Colonic mucosa (tissue), 4 donors: Measurements from ENCODE around the gene PMEPA1. TPM values are rescaled to one million over a fixed set of nuclear protein-coding genes. Genes with fewer than 3 reads are reported as not detected.

ENCODE experiments used
- DNase-seq: peaks from one replicate; pipeline ENCODE4 v3.0.0-alpha.2; 2020
- H3K27ac ChIP-seq: fragments of 200-600 bp; one replicate; pipeline ENCODE4 v1.8.0; 2021
- H3K27me3 ChIP-seq: fragments of 200-600 bp; one replicate; pipeline ENCODE4 v1.8.0; 2021
- H3K36me3 ChIP-seq: fragments of 200-600 bp; one replicate; pipeline ENCODE4 v1.8.0; 2021
- H3K4me1 ChIP-seq: fragments of 200-600 bp; one replicate; pipeline ENCODE4 v1.8.0; 2021; ENCODE audit warnings: mild to moderate bottlenecking
- H3K4me3 ChIP-seq: fragments of 200-600 bp; one replicate; pipeline ENCODE4 v1.8.0; 2021
- H3K9ac ChIP-seq, 2 donors: one replicate each; pipeline ENCODE4 v1.7.0; 2013; ENCODE audit warnings: control low read depth in 2 of 2, low read depth in 2 of 2, low read length in 2 of 2
- H3K9me3 ChIP-seq: fragments of 200-600 bp; one replicate; pipeline ENCODE4 v1.8.0; 2021
- intact Hi-C: fragments of 100-400 bp; cut with DNase I; formaldehyde crosslinking; loops from one replicate; pipeline ENCODE4 v1.14.1; 2022
- total RNA-seq, 2 donors: library from RNA; stranded (reverse); fragmentation: NEBNext Ultra II Directional in 1 of 2; extraction: Animal tissue kit (Norgen Biotek cat#: 25700) in 1 of 2; gene quantifications; one replicate each; pipeline ENCODE4 v1.2.1, GENCODE V29; 2021
- TF ChIP-seq, protein P1 (sequence below): fragments of 200-600 bp; IDR thresholded peaks from one replicate; pipeline ENCODE4 v1.8.0; 2022; ENCODE audit warnings: antibody characterized with exemption, mild to moderate bottlenecking
- donor health status: healthy.
- donor health status: DM: no; HTN: no; CAD: no.
- donor health status: DM: no; HTN: no; CAD: no.

The PMEPA1 gene
- total RNA-seq, 2 donors from 2014 or later = 13.0 to 26.1 TPM

DNA sequence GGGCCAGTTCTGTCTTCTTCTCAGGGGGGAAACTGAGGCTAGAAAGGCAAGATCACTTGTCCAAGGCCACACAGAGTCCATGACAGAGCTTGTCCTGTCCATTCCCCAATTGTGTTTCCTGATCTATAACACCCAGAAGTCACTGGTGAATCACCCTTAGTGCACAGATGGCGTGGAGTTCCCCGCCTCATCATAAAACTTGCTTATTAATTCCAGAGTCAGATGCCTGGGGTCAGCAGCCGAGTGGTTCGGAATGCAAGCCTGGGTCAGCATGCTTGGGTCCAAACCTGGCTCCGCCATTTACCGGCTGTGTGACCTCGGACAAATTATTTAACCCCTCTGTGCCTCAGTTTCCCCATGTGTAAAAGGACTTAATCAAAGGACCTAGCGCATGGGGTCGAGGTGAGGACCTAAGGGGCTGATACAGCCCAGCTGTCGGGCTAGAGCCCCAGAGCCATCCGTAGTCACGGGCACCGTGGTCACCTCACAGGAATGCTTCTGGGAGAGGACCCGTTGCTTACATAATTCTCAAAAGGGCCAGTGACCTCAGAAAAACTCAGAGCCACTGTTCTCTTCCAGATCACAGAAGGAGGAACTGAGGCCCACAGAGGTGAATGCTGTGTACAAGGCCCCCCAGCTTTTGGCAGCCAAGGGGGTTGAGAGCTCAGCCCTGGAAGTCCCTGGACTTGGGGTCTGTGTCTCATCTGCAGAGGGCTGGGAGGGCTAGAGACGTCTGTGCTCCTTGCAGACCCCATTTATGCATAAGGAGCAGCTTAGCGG is 88.2 kb downstream of the PMEPA1 start:
- intact Hi-C loops = no loop called here
- TF ChIP-seq, protein P1, sequence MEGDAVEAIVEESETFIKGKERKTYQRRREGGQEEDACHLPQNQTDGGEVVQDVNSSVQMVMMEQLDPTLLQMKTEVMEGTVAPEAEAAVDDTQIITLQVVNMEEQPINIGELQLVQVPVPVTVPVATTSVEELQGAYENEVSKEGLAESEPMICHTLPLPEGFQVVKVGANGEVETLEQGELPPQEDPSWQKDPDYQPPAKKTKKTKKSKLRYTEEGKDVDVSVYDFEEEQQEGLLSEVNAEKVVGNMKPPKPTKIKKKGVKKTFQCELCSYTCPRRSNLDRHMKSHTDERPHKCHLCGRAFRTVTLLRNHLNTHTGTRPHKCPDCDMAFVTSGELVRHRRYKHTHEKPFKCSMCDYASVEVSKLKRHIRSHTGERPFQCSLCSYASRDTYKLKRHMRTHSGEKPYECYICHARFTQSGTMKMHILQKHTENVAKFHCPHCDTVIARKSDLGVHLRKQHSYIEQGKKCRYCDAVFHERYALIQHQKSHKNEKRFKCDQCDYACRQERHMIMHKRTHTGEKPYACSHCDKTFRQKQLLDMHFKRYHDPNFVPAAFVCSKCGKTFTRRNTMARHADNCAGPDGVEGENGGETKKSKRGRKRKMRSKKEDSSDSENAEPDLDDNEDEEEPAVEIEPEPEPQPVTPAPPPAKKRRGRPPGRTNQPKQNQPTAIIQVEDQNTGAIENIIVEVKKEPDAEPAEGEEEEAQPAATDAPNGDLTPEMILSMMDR = no peak
- Histone ChIP-seq H3K9ac (no peak overlapping the region), H3K36me3 (no peaks in the 10 kb centered on the region), H3K4me1 (no peaks in the 10 kb centered on the region), H3K4me3 (no peak overlapping the region), H3K27me3 (no peaks in the 10 kb centered on the region), H3K27ac (peak overlapping the region; percentile 73), H3K9me3 (no peaks in the 10 kb centered on the region)
- peak; percentile 20 for DNase-seq

DNA sequence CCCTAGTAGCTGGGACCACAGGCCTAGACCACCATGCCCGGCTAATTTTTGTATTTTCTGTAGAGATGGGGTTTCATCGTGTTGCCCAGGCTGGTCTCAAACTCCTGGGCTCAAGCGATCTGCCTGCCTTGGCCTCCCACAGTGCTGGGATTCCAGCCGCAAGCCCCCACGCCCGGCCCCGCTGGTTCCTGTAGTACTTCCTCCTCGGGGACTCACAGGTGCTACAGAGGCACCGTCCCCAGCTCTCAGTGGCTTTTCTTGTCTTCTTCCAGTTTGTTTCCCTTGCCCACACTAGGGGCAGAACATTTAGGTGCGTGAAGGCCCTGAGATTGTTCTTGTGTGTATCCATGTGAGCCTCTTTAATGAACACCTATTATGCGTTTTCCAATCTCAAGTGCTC is 88.8 kb downstream of the PMEPA1 start:
- no peak overlapping the region for H3K4me3 ChIP-seq
- intact Hi-C loops = no loop called here

DNA sequence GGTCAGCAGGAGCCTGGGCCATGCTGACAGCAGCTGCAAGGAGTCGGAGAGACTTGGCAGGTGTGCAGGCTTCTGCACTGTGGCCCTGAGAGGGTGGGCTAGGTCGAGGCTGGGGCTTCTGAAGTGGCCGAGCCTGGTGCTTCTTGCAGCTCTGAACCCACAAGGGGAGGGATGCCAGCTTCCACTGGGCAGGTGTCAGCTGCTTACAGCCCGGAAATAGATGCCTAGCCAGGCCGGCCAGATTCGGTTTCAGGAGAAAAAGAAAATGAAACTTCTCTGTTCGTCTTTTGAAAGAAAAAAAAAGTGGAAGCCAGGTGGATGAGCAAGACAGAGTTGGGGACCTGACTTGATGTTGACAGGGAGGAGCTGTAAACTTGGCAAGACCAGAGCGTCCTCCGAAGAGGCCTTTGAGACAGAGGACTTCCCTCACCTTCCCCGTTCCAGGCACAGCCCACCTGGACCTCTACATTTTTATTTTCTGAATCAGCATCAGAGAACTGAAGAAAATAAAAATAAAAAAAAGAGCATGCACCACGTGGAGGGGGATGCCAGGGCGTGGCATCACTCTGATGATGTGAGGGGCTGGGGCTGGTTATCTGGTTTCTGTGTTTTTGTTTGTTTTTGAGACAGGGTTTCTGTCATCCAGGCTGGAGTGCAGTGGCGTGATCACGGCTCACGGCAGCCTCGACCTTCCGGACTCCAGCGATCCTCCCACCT is 89.4 kb downstream of the PMEPA1 start, which contains the start of gene ZBP1:
Gene ZBP1 (minus strand): TSS at position 153 of the 717 bp plus-strand sequence. CDS start 131 bp downstream, at position 22.
- Histone ChIP-seq H3K9me3 (no peaks in the 10 kb centered on the region), H3K36me3 (no peaks in the 10 kb centered on the region), H3K4me3 (peak within 1 kb of the TSS; percentile 22), H3K27me3 (no peaks in the 10 kb centered on the region), H3K4me1 (no peaks in the 10 kb centered on the region), H3K9ac (peak within 1 kb of the TSS; percentile 15 to 46), H3K27ac (peak within 1 kb of the TSS; percentile 73)
- intact Hi-C loops = no loop called here
- DNase-seq = peak; percentile 71
- TF ChIP-seq, protein P1 = no peak

More for the DNA sequence above, 88.8 kb downstream of the PMEPA1 start:
- Histone ChIP-seq H3K27me3 (no peaks in the 10 kb centered on the region), H3K27ac (peak overlapping the region; percentile 73), H3K9me3 (no peaks in the 10 kb centered on the region), H3K9ac (peak overlapping the region in 1 of 2 donors; percentile 15), H3K36me3 (no peaks in the 10 kb centered on the region), H3K4me1 (no peaks in the 10 kb centered on the region)
- DNase-seq = peak; percentile 26
- TF ChIP-seq, protein P1 = no peak

DNA sequence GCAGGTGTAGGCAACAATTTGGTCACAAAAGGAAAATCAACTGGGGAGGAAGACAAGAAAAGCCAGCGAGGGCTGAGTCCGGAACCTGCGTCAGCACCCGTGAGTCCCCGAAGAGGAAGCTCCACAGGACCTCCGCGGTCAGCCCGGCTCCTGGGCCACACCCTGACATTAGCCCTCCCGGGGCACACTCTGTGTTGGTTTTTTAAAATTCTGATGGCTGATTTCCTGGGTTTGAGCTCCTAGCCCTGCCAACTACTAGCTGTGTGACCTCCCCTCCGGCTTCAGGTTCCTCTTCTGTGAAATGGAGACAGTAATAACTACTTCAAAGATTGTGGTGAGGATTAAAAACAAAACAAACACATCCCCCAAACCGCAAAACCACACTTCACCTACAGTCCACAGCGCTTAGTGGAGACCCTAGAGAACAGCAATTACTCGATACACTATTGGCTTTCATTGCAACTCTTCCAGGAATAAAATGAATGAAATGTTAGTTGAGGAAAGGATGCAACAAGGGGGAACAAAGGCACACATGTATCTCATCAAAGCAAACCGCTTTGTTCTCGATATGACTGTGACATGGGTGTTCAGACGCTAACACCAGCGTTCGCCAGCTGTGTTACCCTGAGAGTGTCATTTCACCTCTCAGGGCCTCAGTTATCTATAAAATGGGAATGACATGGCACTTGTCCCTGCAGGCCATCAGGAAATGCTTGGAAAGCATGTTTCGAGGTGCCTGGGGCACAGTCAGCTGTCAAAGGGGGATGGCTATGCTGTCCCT is 90.6 kb downstream of the PMEPA1 start:
- Histone ChIP-seq H3K9me3 (no peaks in the 10 kb centered on the region), H3K4me3 (peak overlapping the region; percentile 22), H3K9ac (peak overlapping the region in 1 of 2 donors; percentile 46), H3K4me1 (no peaks in the 10 kb centered on the region), H3K27ac (peak overlapping the region; percentile 73), H3K36me3 (no peaks in the 10 kb centered on the region), H3K27me3 (no peaks in the 10 kb centered on the region)
- DNase-seq = peak; percentile 50
- TF ChIP-seq, protein P1 = no peak
- intact Hi-C loops = no loop called here

DNA sequence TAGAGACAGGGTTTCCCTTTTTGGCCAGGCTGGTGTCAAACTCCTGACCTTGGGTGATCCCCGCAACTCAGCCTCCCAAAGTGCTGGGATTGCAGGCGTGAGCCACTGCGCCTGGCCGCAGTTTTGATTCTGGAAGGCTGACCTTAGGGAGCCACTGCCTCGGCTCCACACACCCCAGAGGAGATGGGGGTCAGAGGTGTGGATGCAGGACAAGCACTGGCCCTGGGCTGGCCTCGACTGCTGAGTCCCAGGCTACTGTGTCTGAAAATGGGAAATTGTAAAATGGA is 91.1 kb downstream of the PMEPA1 start:
- H3K27me3 ChIP-seq = no peaks in the 10 kb centered on the region
- H3K9me3 ChIP-seq = no peaks in the 10 kb centered on the region
- peak overlapping the region; percentile 73 for H3K27ac ChIP-seq
- TF ChIP-seq, protein P1 = no peak
- peak overlapping the region in 1 of 2 donors; percentile 46 for H3K9ac ChIP-seq
- peak overlapping the region; percentile 22 for H3K4me3 ChIP-seq
- DNase-seq = no peak
- H3K4me1 ChIP-seq = no peaks in the 10 kb centered on the region
- H3K36me3 ChIP-seq = no peaks in the 10 kb centered on the region
- intact Hi-C loops = no loop called here
